Keratinocyte (primary cell): ENCODE results near the gene HOXB5. TPM values are rescaled to one million over a fixed set of nuclear protein-coding genes. Genes with fewer than 3 reads are reported as not detected.

ENCODE experiments used
- DNase-seq: peaks from one replicate; pipeline ENCODE4 v3.0.0-alpha.2; 2011; ENCODE audit warnings: low read depth, missing footprints, low spot score
- FAIRE-seq: peaks from 2 replicates; lab custom pipeline; 2011; peaks lifted over from hg19 to GRCh38; lab: Jason Lieb, UNC
- H2AFZ ChIP-seq: 2 replicates; pipeline ENCODE4 v1.6.0; 2012; ENCODE audit warnings: low read length, control low read depth, inconsistent platforms; ENCODE audit not compliant: control insufficient read depth
- H3K27ac ChIP-seq: 2 replicates; pipeline ENCODE4 v1.5.1; 2011; ENCODE audit warnings: low read length; ENCODE audit not compliant: control insufficient read depth, insufficient read depth
- H3K27me3 ChIP-seq: 3 replicates; pipeline ENCODE4 v1.6.0; 2011; ENCODE audit warnings: low read length; ENCODE audit not compliant: control insufficient read depth, insufficient read depth; ENCODE audit errors: extremely low read depth
- H3K36me3 ChIP-seq, 2 experiments: 2 replicates in 1 of 2; 3 replicates in 1 of 2; pipeline ENCODE4 v1.5.1; 2011; ENCODE audit warnings: low read length in 2 of 2, mild to moderate bottlenecking in 1 of 2; ENCODE audit not compliant: control insufficient read depth in 2 of 2, insufficient read depth in 2 of 2; ENCODE audit errors: extremely low read depth in 1 of 2
- H3K4me1 ChIP-seq: 3 replicates; pipeline ENCODE4 v1.5.1; 2011; ENCODE audit warnings: low read length; ENCODE audit not compliant: control insufficient read depth, insufficient read depth; ENCODE audit errors: extremely low read depth
- H3K4me2 ChIP-seq: 3 replicates; pipeline ENCODE4 v1.6.0; 2011; ENCODE audit warnings: low read depth, low read length; ENCODE audit not compliant: control insufficient read depth, insufficient read depth; ENCODE audit errors: extremely low read depth
- H3K4me3 ChIP-seq, 3 experiments: fragments of 200-600 bp in 1 of 3; sonication (generic) in 1 of 3; 2 replicates in 2 of 3; 3 replicates in 1 of 3; pipeline ENCODE4 v1.5.1; 2011 to 2016; ENCODE audit warnings: low read length in 3 of 3, mild to moderate bottlenecking in 3 of 3, control low read depth in 2 of 3, inconsistent platforms in 1 of 3, low read depth in 1 of 3, mixed read lengths in 1 of 3, mixed run types in 1 of 3, moderate library complexity in 1 of 3; ENCODE audit not compliant: control insufficient read depth in 2 of 3, insufficient read depth in 2 of 3; ENCODE audit errors: extremely low read depth in 1 of 3
- H3K79me2 ChIP-seq: 2 replicates; pipeline ENCODE4 v1.6.0; 2012; ENCODE audit warnings: low read length; ENCODE audit not compliant: control insufficient read depth, insufficient read depth
- H3K9ac ChIP-seq: 3 replicates; pipeline ENCODE4 v1.6.0; 2011; ENCODE audit warnings: low read length; ENCODE audit not compliant: control insufficient read depth, insufficient read depth; ENCODE audit errors: extremely low read depth
- H3K9me1 ChIP-seq: 3 replicates; pipeline ENCODE4 v1.6.0; 2011; ENCODE audit warnings: low read length; ENCODE audit not compliant: control insufficient read depth, insufficient read depth; ENCODE audit errors: extremely low read depth
- H3K9me3 ChIP-seq: 2 replicates; pipeline ENCODE4 v1.5.1; 2012; ENCODE audit warnings: low read depth, low read length; ENCODE audit not compliant: control insufficient read depth
- H4K20me1 ChIP-seq: 3 replicates; pipeline ENCODE4 v1.6.0; 2011; ENCODE audit warnings: low read length; ENCODE audit not compliant: control insufficient read depth, insufficient read depth; ENCODE audit errors: extremely low read depth
- CTCF ChIP-seq, 3 experiments: IDR thresholded peaks in 1 of 3; conservative IDR thresholded peaks in 1 of 3; optimal IDR thresholded peaks in 1 of 3; 2 replicates in 2 of 3; 3 replicates in 1 of 3; pipeline versions ENCODE3 to v1.5.1; 2011; ENCODE audit warnings: low read length in 3 of 3, mild to moderate bottlenecking in 3 of 3, moderate library complexity in 2 of 3, control low read depth in 1 of 3, inconsistent platforms in 1 of 3; ENCODE audit not compliant: insufficient read depth in 2 of 3; ENCODE audit errors: extremely low read depth in 1 of 3
- EZH2 ChIP-seq: IDR thresholded peaks from one replicate; pipeline ENCODE4 v1.6.1; 2012; ENCODE audit warnings: inconsistent platforms, mild to moderate bottlenecking, low read length, moderate library complexity
- dilution Hi-C: fragments of 300-500 bp; cut with MboI; formaldehyde crosslinking; loops from one replicate; pipeline ENCODE4 v1.7.0; 2020; ENCODE audit warnings: low sequenced_read_pairs; ENCODE audit not compliant: extremely low pct_ligation_motif_present
- polyA plus RNA-seq, 5 experiments: library from polyadenylated mRNA; depleted of rRNA in 3 of 5; stranded (reverse) in 3 of 5; stranded (forward) in 1 of 5; unstranded in 1 of 5; fragments of >200 nt; gene quantifications; 1 replicate in 1 of 5; 2 replicates in 3 of 5; 3 replicates in 1 of 5; pipeline versions ENCODE4 v1.2.1 to v1.2.3, GENCODE V29; 2011 to 2012; ENCODE audit warnings: missing spikeins in 2 of 5, low read depth in 1 of 5, low replicate concordance in 1 of 5

Gene HOXB5
- polyA plus RNA-seq, 1 donor (not counting 4 experiments of a cell fraction or from before 2014, with no cell fraction given), result not detected

DNA sequence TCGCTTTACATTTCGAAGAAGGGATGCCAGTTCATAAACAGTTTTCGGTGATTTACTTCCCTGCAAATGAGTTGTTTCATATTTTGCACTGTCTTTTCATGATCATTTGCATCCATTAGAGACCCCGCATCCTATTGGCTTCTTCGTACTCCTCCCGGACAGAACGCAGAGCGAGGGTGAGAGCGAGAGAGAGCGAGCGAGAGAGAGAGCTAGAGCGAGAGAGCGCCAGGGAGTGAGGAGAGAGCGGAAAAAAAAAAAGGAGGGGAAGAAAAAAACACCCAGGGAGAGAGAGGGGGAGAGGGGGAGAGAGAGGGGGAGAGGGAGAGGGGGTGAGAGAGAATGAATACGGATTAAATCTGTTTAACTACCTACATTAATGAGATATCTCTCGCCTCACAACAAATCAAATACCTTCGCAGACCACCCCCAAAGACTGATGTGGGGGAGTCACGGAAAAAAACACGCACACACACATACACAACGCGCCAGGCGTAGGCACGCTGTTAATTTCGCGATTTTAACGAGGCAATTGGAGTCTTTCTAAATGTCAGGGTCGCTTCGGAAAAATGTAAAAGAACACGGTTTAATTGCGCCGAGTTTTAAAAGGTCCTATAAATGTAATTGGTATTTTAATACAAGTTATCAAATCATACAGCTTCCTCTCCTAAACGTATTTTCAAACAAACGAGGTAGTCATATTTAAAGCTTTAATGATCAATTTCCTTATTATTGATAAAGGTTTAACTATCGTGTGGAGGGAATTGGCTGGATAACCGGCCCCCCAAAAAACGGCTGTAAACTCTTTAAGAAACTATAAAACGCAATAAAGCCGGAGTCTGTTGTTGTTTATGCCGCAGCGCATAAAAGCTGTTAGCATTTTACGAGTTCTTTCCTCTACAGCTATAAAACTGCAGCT is 21.7 kb upstream of the HOXB5 start, which contains the start of gene HOXB8:
TSS of gene HOXB8 (minus strand) at position 246 of the 916 bp plus-strand sequence. CDS start 588 bp downstream, outside the sequence.
- Histone ChIP-seq H3K9me1 (peaks cover 2% of the 10 kb centered on the region), H3K9me3 (no peaks in the 10 kb centered on the region), H3K4me1 (peaks cover 8% of the 10 kb centered on the region), H3K4me2 (peak within 1 kb of the TSS; percentile 45), H2AFZ (no peak within 1 kb of the TSS), H3K36me3 (no peaks in the 10 kb centered on the region), H4K20me1 (no peaks in the 10 kb centered on the region), H3K27ac (no peak within 1 kb of the TSS), H3K79me2 (no peaks in the 10 kb centered on the region), H3K27me3 (peaks cover 95% of the 10 kb centered on the region), H3K4me3 (peak within 1 kb of the TSS in 1 of 3 experiments; percentile 18), H3K9ac (no peak within 1 kb of the TSS)
- FAIRE-seq, result no peak
- TF ChIP-seq CTCF (optimal IDR thresholded peaks at IDR 0.05 in 1 of 3, IDR thresholded peaks at IDR 0.05 in 1 of 3, conservative IDR thresholded peaks at IDR 0.05 in 1 of 3; ENCODE audit: extremely low read depth in 1 of 3, insufficient read depth in 2 of 3, low read length in 3 of 3) (no peak), EZH2 (peak; percentile 92)
- dilution Hi-C loops, result no loop called here
- no peak for DNase-seq

- DNase-seq, result no peak
- no peak for FAIRE-seq
Observed at GRCh38 chr17:48613862-48614694, 20.5 kb upstream of the HOXB5 start.

More at GRCh38 chr17:48613862-48614694, 20.5 kb upstream of the HOXB5 start:
- peaks cover 93% of the 10 kb centered on the region for H3K27me3 ChIP-seq
- peak overlapping the region; percentile 45 for H3K4me2 ChIP-seq
- H3K9ac ChIP-seq, result no peak overlapping the region
- no peak for TF ChIP-seq CTCF (optimal IDR thresholded peaks at IDR 0.05 in 1 of 3, IDR thresholded peaks at IDR 0.05 in 1 of 3, conservative IDR thresholded peaks at IDR 0.05 in 1 of 3; ENCODE audit: extremely low read depth in 1 of 3, insufficient read depth in 2 of 3, low read length in 3 of 3)
- peak; percentile 97 for TF ChIP-seq EZH2
- no peak overlapping the region for H3K27ac ChIP-seq
- H3K4me1 ChIP-seq, result peaks cover 8% of the 10 kb centered on the region
- H3K4me3 ChIP-seq, result peak overlapping the region in 1 of 3 experiments; percentile 18
- peaks cover 2% of the 10 kb centered on the region for H3K9me1 ChIP-seq
- H3K9me3 ChIP-seq, result no peaks in the 10 kb centered on the region
- no peaks in the 10 kb centered on the region for H3K36me3 ChIP-seq
- H4K20me1 ChIP-seq, result no peaks in the 10 kb centered on the region
- H2AFZ ChIP-seq, result no peak overlapping the region
- dilution Hi-C loops, result no loop called here
- H3K79me2 ChIP-seq, result no peaks in the 10 kb centered on the region
